HG03442 (cell line): ENCODE results near the gene YJU2.
"Not testable (repeated sequence)": the region's sequence is repeated elsewhere in the genome, so short reads cannot be mapped to it uniquely, and the experiment has no call there.

Source experiments
- ATAC-seq: cut with Tn5 transposase; IDR thresholded peaks from one replicate; pipeline ENCODE4 v1.9.1; 2021; ENCODE audit warnings: mild to moderate bottlenecking, moderate library complexity; ENCODE audit not compliant: unreplicated experiment

YJU2 gene

DNA sequence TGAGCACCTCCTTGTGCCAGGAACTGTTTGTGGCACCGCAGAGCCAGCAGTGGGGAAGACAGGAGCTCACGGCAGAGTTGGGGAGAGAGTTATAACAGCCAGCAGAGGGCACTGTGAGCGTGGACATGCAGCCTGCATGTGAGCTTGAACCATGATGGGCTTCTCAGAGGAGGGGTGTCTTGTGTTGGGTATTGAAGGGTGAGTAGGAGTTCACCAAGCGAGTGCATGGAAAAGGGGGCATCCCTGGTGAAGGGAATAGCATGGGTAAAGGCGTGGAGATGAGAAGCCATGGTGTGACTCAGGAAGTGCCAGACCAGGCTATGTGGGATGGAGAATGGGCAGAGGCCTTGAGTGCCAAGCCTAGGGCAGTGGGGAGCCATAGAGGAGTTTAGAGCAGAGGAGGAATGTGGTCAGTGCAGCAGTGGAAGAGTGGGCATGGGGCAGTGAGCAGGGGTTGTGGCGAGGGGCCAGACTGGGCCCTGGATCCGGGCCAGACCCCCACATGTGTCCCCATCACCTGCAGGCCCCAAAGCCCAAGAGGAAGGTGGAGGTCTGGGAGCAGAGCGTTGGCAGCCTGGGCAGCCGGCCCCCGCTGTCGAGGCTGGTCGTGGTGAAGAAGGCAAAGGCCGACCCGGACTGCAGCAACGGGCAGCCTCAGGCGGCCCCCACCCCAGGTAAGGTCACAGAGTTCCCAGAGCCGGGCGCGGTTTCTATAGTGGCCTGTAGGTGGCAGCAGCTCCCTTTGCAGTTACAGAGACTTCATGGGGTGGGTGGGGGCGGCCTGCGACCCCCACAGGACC lies 20.4 kb downstream of the YJU2 start:
- no peak for ATAC-seq

- ATAC-seq: no peak
Observed at GRCh38 chr19:4267901-4268815, 21.3 kb downstream of the YJU2 start.

DNA sequence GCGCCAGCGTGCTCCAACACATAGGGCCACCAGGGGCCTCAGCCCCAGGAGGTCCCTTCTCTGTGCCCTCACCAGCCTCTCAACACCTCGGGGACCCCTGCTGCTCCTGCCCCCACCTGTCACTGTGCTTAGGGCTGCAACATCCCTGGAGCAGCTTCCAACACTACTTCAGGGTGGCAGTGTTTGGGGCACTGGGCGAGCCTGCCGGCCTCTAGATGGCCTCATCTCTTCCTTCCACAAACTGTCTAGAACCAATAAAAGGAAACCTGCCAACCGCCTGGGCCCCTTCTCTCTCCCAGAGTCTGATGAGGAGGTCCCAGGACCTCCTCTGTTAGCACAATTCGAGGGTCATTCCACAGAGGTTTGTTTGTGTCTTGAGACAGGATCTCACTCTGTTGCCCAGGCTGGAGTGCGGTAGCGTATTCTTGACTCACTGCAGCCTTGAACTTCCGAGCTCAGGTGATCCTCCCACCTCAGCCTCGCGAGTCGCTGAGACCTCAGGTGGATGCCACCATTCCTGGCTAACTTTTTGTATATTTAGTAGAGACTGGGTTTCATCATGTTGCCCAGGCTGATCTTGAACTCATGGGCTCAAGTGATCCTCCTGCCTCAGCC lies 22.0 kb downstream of the YJU2 start:
- ATAC-seq: no peak

- no peak for ATAC-seq
Observed at GRCh38 chr19:4272894-4273293, 26.0 kb downstream of the YJU2 start.

- ATAC-seq: not testable (repeated sequence)
Observed at GRCh38 chr19:4274321-4274686, 27.4 kb downstream of the YJU2 start.

- no peak for ATAC-seq
Observed at GRCh38 chr19:4277191-4277696, 30.4 kb downstream of the YJU2 start.

GRCh38 chr19:4278010-4278409 lies 31.1 kb downstream of the YJU2 start:
- no peak for ATAC-seq

- no peak for ATAC-seq
Observed at GRCh38 chr19:4278419-4279266, 31.8 kb downstream of the YJU2 start, which contains the start of gene SHD. TSS of gene SHD (plus strand) at chr19:4279266. CDS start at chr19:4280064, 798 bp downstream.

DNA sequence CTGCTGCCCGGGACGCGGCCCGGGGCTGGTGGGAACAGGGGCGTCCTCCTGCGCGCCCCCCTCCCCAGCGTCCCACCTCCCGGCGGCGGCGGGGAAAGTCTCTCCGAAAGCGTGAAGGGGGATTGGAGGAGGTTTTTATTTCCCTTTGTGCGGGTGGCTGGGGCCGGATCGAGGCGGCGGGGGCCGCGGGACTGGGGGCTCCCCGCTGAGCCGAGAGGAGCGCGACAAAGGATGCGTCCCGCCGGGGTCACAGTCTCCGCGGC lies 32.3 kb downstream of the YJU2 start:
- ATAC-seq: no peak

- no peak for ATAC-seq
Observed at GRCh38 chr19:4279530-4280422, 32.9 kb downstream of the YJU2 start.

DNA sequence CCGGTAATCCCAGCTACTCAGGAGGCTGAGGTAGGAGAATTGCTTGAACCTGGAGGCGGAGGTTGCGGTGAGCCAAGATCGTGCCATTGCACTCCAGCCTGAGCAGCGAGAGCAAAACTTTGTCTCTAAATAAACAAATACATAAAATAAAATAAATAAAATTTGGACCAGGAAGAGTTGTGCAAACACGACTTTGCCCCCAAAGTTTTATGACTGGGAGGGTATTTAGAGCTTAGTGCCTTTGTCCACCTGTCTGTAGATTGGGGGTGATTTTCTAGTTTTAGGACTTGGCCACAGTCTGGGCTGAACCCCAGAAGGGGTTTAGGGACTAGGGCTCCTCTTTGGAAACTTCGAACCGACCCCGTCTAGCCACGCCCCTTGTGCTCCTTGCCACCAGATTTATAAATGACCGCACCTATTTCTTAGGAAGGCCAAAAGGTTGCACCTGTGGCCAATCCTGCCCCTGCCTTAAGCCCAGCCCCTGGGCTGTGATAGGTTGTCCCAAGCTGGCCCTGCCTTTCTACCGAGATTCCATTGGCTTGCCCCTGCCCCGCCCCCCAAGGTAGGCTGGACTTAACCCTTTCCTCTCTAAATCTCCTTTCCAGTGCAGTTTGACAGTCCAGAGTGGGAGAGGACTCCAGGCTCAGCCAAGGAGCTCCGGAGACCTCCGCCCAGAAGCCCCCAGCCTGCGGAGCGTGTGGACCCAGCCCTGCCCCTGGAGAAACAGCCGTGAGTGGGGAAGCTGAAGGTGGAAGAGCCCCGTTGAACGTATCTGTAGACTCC lies 37.5 kb downstream of the YJU2 start:
- ATAC-seq: no peak

DNA sequence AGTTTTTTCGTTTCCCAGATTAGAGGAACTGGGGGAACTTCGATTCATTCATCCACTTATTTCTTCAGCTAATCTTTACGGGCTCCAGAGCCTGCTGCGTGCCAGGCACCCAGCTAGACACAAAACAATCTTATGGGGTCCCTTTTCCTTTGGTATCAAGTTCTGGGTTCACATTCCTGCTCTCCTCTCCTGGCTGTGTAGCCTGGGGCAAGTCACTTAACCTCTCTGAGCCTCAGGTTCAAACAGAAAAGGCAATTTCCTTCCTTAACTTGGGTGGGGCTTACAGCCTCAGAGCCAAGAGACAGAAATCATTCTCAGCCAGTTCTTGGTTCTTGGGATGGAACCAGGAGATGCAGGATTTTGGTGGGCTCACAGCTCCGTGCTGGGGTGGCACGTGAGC lies 38.1 kb downstream of the YJU2 start:
- no peak for ATAC-seq

GRCh38 chr19:4286141-4286540 lies 39.3 kb downstream of the YJU2 start:
- not testable (repeated sequence) for ATAC-seq

- no peak for ATAC-seq
Observed at GRCh38 chr19:4288091-4288777, 41.4 kb downstream of the YJU2 start.

DNA sequence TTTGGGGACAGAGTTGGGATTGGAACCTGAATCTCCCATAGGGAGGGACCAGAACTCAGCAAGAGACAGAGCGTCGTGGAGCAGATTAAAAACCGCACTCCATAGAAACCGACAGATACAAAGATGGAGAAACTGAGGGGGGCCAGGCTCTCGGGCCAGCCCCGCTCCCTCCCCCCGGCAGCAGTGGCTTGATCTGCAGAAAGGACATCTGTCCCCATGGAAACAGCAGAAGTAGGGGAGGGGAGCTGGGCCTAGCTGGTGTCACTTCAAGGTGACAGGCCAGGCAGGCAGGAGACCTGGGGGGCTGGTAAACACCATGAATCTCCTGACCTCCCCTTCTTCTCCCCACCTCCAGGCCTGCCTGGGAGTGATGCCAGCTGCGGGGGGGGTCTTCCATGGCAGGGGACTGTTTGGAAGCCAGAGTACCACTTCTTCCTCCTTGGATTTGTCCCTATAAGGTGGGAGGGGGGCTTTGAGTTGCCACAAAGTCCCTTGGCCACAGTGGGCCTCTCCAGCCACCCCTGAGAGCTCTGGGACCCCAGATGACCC lies 44.4 kb downstream of the YJU2 start:
- no peak for ATAC-seq

GRCh38 chr19:4292515-4292914 lies 45.6 kb downstream of the YJU2 start:
- ATAC-seq: no peak

DNA sequence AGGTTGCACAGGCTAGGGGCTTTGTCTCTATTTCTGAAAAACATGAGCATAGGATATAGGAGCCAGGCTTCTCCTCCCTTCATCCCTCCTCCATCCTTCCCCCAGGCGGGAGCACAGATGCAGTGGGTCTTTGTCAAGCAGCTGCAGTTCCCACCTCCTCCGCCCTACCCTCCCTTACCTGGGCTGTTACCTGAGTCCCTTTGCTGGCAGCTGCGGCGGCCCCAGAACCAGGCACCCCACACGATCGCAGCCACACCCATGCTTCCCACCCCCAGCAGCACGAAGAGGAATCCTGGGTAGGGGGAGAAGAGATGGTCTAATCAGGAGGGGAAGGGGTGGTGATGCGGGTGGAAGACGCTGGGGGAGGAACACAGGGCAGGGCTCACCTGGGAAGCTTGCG lies 47.5 kb downstream of the YJU2 start:
- no peak for ATAC-seq
